Measurements from ENCODE around the gene OR10X1.

Gene OR10X1

DNA sequence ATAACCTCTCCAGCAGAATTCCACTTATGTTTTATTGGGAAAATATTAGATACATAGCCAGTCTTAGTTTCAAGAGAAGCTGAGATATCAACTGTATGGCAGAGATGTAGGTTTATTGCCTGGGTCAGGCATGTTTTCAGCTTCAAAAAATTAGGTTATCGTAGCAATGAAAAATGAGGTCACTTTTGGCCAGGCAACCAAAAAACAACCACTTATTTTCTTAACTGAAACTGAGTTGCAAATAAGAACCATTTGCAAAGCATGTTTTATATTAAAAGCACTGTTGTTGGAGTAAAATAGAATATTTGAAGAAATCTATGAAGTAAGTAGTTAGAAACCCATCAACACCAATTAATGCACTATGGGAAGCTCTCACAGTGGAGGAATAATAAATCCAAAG, 20.0 kb downstream of the OR10X1 start:
- Histone ChIP-seq H3K4me1 (ENCODE audit: control insufficient read depth, insufficient read depth, low read length) (no peaks in the 10 kb centered on the region), H3K27ac (ENCODE audit: low read depth, low read length) (no peak overlapping the region), H3K9ac (ENCODE audit: low read length) (no peak overlapping the region), H3K27me3 (ENCODE audit: control insufficient read depth, insufficient read depth, low read length) (no peaks in the 10 kb centered on the region), H3K36me3 (ENCODE audit: control insufficient read depth, insufficient read depth, low read length) (no peaks in the 10 kb centered on the region), H3K4me3 (ENCODE audit: low read length) (no peak overlapping the region)

DNA sequence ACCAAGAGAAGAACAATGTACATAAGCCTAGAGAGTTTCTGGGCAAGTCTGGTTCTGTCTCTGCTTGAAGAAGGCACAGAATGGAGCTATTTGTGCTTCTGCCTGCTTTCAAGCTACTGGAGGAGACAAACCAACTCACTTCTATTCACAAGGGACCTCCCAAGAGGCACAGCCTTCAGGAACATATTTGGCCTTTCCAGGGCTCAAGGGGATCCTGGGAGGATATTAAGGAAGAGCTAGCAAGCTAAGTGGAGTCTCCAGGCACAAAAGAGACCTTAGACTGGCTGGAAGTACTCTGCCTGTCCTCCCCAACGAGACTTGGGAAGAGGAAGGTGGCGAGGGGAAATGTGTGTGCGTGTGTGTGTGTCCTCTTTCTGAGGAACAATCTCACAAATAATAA, 25.3 kb downstream of the OR10X1 start, which contains the start of gene OR6Y1:
Gene OR6Y1, minus strand, starts transcription at position 54 of the 400 bp plus-strand sequence. CDS start 6,300 bp downstream, outside the sequence.
- no peak within 1 kb of the TSS for H3K9ac ChIP-seq (ENCODE audit: low read length)
- no peaks in the 10 kb centered on the region for H3K4me1 ChIP-seq (ENCODE audit: control insufficient read depth, insufficient read depth, low read length)
- H3K27ac ChIP-seq (ENCODE audit: low read depth, low read length): no peak within 1 kb of the TSS
- H3K27me3 ChIP-seq (ENCODE audit: control insufficient read depth, insufficient read depth, low read length): no peaks in the 10 kb centered on the region
- H3K36me3 ChIP-seq (ENCODE audit: control insufficient read depth, insufficient read depth, low read length): no peaks in the 10 kb centered on the region
- H3K4me3 ChIP-seq (ENCODE audit: low read length): no peak within 1 kb of the TSS

DNA sequence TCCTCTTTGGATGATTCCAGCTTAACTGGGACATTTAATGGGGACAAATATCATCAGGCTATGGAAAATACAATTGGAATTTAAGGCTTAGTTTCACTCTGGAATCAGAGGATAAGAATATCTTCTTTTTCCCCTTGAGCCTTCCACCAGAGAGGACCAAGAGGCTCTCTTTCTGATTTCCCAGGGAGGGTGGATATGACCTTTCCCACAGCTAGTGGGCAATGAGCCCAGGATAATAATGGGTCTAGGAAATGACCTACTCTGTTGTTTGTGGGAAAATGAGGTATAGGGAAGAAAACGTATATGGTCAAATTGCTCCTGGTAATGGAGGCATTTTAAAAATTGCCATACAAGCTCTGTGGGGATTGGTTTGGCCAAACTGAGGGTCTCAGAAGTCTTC, 27.4 kb downstream of the OR10X1 start:
- Histone ChIP-seq H3K4me3 (ENCODE audit: low read length) (no peak overlapping the region), H3K9ac (ENCODE audit: low read length) (no peak overlapping the region), H3K27me3 (ENCODE audit: control insufficient read depth, insufficient read depth, low read length) (no peaks in the 10 kb centered on the region), H3K4me1 (ENCODE audit: control insufficient read depth, insufficient read depth, low read length) (no peaks in the 10 kb centered on the region), H3K36me3 (ENCODE audit: control insufficient read depth, insufficient read depth, low read length) (no peaks in the 10 kb centered on the region), H3K27ac (ENCODE audit: low read depth, low read length) (no peak overlapping the region)

DNA sequence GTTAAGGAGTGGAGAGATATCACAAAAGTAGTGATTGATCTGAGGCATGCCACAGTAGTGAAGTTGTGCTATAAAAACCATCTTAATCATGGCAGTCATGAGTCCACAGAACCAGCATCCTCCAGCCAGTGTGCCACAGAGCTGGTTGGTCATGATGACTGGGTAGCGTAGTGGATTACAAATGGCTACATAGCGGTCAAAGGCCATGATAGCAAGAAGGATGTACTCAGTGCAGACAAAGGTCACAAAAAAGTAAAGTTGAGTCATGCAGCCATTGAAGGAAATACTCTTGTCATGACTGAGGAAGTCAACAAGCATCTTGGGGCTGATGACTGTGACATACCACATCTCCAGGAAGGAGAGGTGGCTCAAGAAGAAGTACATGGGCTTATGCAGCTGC, 32.2 kb downstream of the OR10X1 start:
- no peak overlapping the region for H3K4me3 ChIP-seq (ENCODE audit: low read length)
- no peak overlapping the region for H3K27ac ChIP-seq (ENCODE audit: low read depth, low read length)
- H3K4me1 ChIP-seq (ENCODE audit: control insufficient read depth, insufficient read depth, low read length): no peaks in the 10 kb centered on the region
- no peaks in the 10 kb centered on the region for H3K36me3 ChIP-seq (ENCODE audit: control insufficient read depth, insufficient read depth, low read length)
- no peak overlapping the region for H3K9ac ChIP-seq (ENCODE audit: low read length)
- H3K27me3 ChIP-seq (ENCODE audit: control insufficient read depth, insufficient read depth, low read length): no peaks in the 10 kb centered on the region

DNA sequence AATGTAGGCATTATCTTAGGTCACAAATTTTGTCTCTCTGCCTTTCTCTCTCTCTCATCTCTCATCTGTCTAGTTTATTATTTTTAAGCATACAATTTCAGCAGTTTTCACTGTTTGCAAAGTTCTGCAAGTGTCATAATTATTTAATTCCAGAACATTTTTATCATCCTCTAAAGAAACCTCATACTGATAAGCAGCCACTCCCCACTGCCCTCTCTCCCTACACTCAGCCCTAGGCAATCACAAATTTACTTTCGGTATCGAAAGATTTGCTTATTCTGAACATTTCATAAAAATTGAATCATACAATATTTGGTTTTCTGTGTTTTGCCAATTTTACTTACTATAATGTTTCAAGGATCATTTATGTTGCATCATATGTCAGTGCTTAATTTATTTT, 42.1 kb downstream of the OR10X1 start:
- H3K27me3 ChIP-seq (ENCODE audit: control insufficient read depth, insufficient read depth, low read length): no peaks in the 10 kb centered on the region
- no peak overlapping the region for H3K27ac ChIP-seq (ENCODE audit: low read depth, low read length)
- no peaks in the 10 kb centered on the region for H3K36me3 ChIP-seq (ENCODE audit: control insufficient read depth, insufficient read depth, low read length)
- no peaks in the 10 kb centered on the region for H3K4me1 ChIP-seq (ENCODE audit: control insufficient read depth, insufficient read depth, low read length)
- no peak overlapping the region for H3K4me3 ChIP-seq (ENCODE audit: low read length)
- no peak overlapping the region for H3K9ac ChIP-seq (ENCODE audit: low read length)

DNA sequence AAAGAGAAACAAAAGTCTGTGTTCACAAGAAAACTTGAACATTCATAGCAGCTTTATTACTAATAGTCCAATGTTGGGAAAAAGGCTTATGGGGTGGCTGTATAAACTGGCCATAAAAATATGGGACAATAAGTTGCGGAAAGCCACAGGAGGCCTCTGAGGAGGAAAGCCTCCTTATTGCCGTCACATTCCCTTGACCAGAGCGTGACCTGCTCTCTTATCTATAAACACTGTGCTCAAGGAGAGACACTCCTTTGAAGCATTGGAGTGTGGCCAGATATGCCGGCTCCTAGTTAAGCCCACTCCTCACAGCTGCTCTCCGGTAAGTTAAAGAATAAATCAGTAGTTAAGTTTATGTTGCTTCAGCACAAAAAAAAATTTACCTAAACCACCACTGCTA, 45.2 kb downstream of the OR10X1 start:
- H3K27me3 ChIP-seq (ENCODE audit: control insufficient read depth, insufficient read depth, low read length): no peaks in the 10 kb centered on the region
- no peak overlapping the region for H3K4me3 ChIP-seq (ENCODE audit: low read length)
- no peaks in the 10 kb centered on the region for H3K36me3 ChIP-seq (ENCODE audit: control insufficient read depth, insufficient read depth, low read length)
- H3K4me1 ChIP-seq (ENCODE audit: control insufficient read depth, insufficient read depth, low read length): no peaks in the 10 kb centered on the region
- no peak overlapping the region for H3K9ac ChIP-seq (ENCODE audit: low read length)
- no peak overlapping the region for H3K27ac ChIP-seq (ENCODE audit: low read depth, low read length)
